ENCODE measurements around the gene MAP3K3. TPM values are rescaled to one million over a fixed set of nuclear protein-coding genes. Genes with fewer than 3 reads are reported as not detected.

MAP3K3 gene
- total and polyA plus RNA-seq, 10 donors: 12.2 to 125 (median 87.9) TPM

GRCh38 chr17:63704259-63704576 is 82.0 kb downstream of the MAP3K3 start:
- Histone ChIP-seq H3K4me1 (peaks cover 36 to 84% (median 70%) of the 10 kb centered on the region in 6 donors), H3K4me3 (no peak overlapping the region), H3K36me3 (peaks cover 0 to 67% (median 21%) of the 10 kb centered on the region in 6 donors), H3K9me3 (no peaks in the 10 kb centered on the region), H3K27ac (peak overlapping the region in 3 of 8 donors; percentile 99 to 100 (median 100)), H3K27me3 (replicated peaks in 1 of 7) (no peaks in the 10 kb centered on the region)
- no peak for DNase-seq
- TF ChIP-seq POLR2AphosphoS5 (IDR thresholded peaks at IDR 0.05) (peak in 1 of 3 donors; percentile 11), CTCF (IDR thresholded peaks at IDR 0.05 in 8 of 11, conservative IDR thresholded peaks at IDR 0.05 in 3 of 11) (no peak), POLR2A (IDR thresholded peaks at IDR 0.05) (no peak)
- 87 to 97% (median 94%) methylated on average over 4 to 11 of the region's 11 CpGs for WGBS, 5 donors
- intact Hi-C loops (cut with DNase I; ENCODE audit: low total_unique reads): no loop called here

GRCh38 chr17:63704836-63705235 is 82.6 kb downstream of the MAP3K3 start:
- no peaks in the 10 kb centered on the region for H3K27me3 ChIP-seq (replicated peaks in 1 of 7)
- no peak overlapping the region for H3K4me3 ChIP-seq
- no peak for DNase-seq
- intact Hi-C loops (cut with DNase I; ENCODE audit: low total_unique reads): no loop called here
- peak in 1 of 3 donors; percentile 6 for TF ChIP-seq POLR2AphosphoS5 (IDR thresholded peaks at IDR 0.05)
- TF ChIP-seq CTCF (IDR thresholded peaks at IDR 0.05 in 8 of 11, conservative IDR thresholded peaks at IDR 0.05 in 3 of 11): no peak
- peaks cover 36 to 85% (median 69%) of the 10 kb centered on the region in 6 donors for H3K4me1 ChIP-seq
- WGBS, 5 donors: 83 to 93% (median 92%) methylated on average over 6 to 9 of the region's 9 CpGs
- H3K9me3 ChIP-seq: no peaks in the 10 kb centered on the region
- H3K27ac ChIP-seq: peak overlapping the region in 5 of 8 donors; percentile 21 to 100 (median 62)
- peaks cover 0 to 73% (median 27%) of the 10 kb centered on the region in 6 donors for H3K36me3 ChIP-seq

GRCh38 chr17:63705657-63706056 is 83.4 kb downstream of the MAP3K3 start:
- TF ChIP-seq CTCF (IDR thresholded peaks at IDR 0.05 in 8 of 11, conservative IDR thresholded peaks at IDR 0.05 in 3 of 11): no peak
- TF ChIP-seq POLR2AphosphoS5 (IDR thresholded peaks at IDR 0.05): peak in 1 of 3 donors; percentile 33
- 17 to 23% (median 17%) methylated on average over 3 of the region's 3 CpGs for WGBS, 5 donors
- H3K27ac ChIP-seq: peak overlapping the region; percentile 21 to 100 (median 56)

GRCh38 chr17:63706336-63707082 is 84.3 kb downstream of the MAP3K3 start:
- Histone ChIP-seq H3K4me1 (peaks cover 28 to 84% (median 62%) of the 10 kb centered on the region in 6 donors), H3K27ac (peak overlapping the region; percentile 15 to 100 (median 56)), H3K9me3 (no peaks in the 10 kb centered on the region), H3K4me3 (peak overlapping the region in 1 of 8 donors; percentile 3), H3K27me3 (replicated peaks in 1 of 7) (no peaks in the 10 kb centered on the region), H3K36me3 (peaks cover 0 to 90% (median 39%) of the 10 kb centered on the region in 6 donors)
- 64 to 71% (median 65%) methylated on average over 7 of the region's 7 CpGs for WGBS, 5 donors
- intact Hi-C loops (cut with DNase I; ENCODE audit: low total_unique reads): no loop called here
- no peak for DNase-seq
- TF ChIP-seq CTCF (IDR thresholded peaks at IDR 0.05 in 8 of 11, conservative IDR thresholded peaks at IDR 0.05 in 3 of 11) (no peak), POLR2A (IDR thresholded peaks at IDR 0.05) (no peak), POLR2AphosphoS5 (IDR thresholded peaks at IDR 0.05) (no peak)

More at GRCh38 chr17:63705657-63706056, 83.4 kb downstream of the MAP3K3 start:
- Histone ChIP-seq H3K36me3 (peaks cover 0 to 82% (median 32%) of the 10 kb centered on the region in 6 donors), H3K27me3 (replicated peaks in 1 of 7) (no peaks in the 10 kb centered on the region), H3K9me3 (no peaks in the 10 kb centered on the region), H3K4me1 (peaks cover 36 to 88% (median 70%) of the 10 kb centered on the region in 6 donors), H3K4me3 (no peak overlapping the region)
- no peak for DNase-seq
- intact Hi-C loops (cut with DNase I; ENCODE audit: low total_unique reads): no loop called here
